ENCODE data around the gene XIRP1. TPM values are rescaled to one million over a fixed set of nuclear protein-coding genes. Genes with fewer than 3 reads are reported as not detected.

The XIRP1 gene
- total RNA-seq, 1 donor from 2014 or later, result 0.12 TPM

GRCh38 chr3:39203860-39204259 is 11.5 kb upstream of the XIRP1 start:
- no peak for TF ChIP-seq CTCF (conservative IDR thresholded peaks at IDR 0.05; ENCODE audit: low read depth, low read length)
- DNase-seq (ENCODE audit: low read depth), result no peak
- H3K4me3 ChIP-seq (ENCODE audit: low read depth, low read length), result no peak overlapping the region

- no peak overlapping the region for H3K4me3 ChIP-seq (ENCODE audit: low read depth, low read length)
- TF ChIP-seq CTCF (conservative IDR thresholded peaks at IDR 0.05; ENCODE audit: low read depth, low read length), result no peak
- DNase-seq (ENCODE audit: low read depth), result no peak
Measured at GRCh38 chr3:39203402-39203801, 11.0 kb upstream of the XIRP1 start.

GRCh38 chr3:39202094-39202493 is 9.7 kb upstream of the XIRP1 start:
- DNase-seq (ENCODE audit: low read depth), result no peak
- no peak overlapping the region for H3K4me3 ChIP-seq (ENCODE audit: low read depth, low read length)
- TF ChIP-seq CTCF (conservative IDR thresholded peaks at IDR 0.05; ENCODE audit: low read depth, low read length), result no peak

GRCh38 chr3:39196671-39197356 is 4.4 kb upstream of the XIRP1 start:
- TF ChIP-seq CTCF (conservative IDR thresholded peaks at IDR 0.05; ENCODE audit: low read depth, low read length), result no peak
- DNase-seq (ENCODE audit: low read depth), result no peak
- H3K4me3 ChIP-seq (ENCODE audit: low read depth, low read length), result no peak overlapping the region

GRCh38 chr3:39196034-39196433 is 3.6 kb upstream of the XIRP1 start:
- no peak for TF ChIP-seq CTCF (conservative IDR thresholded peaks at IDR 0.05; ENCODE audit: low read depth, low read length)
- no peak for DNase-seq (ENCODE audit: low read depth)

GRCh38 chr3:39193391-39193790 is 996 bp upstream of the XIRP1 start:
- TF ChIP-seq CTCF (conservative IDR thresholded peaks at IDR 0.05; ENCODE audit: low read depth, low read length), result no peak
- DNase-seq (ENCODE audit: low read depth), result no peak

More at GRCh38 chr3:39196034-39196433, 3.6 kb upstream of the XIRP1 start:
- H3K4me3 ChIP-seq (ENCODE audit: low read depth, low read length), result no peak overlapping the region

GRCh38 chr3:39191773-39192172 is 622 bp downstream of the XIRP1 start:
- DNase-seq (ENCODE audit: low read depth), result no peak
- H3K4me3 ChIP-seq (ENCODE audit: low read depth, low read length), result no peak overlapping the region
- TF ChIP-seq CTCF (conservative IDR thresholded peaks at IDR 0.05; ENCODE audit: low read depth, low read length), result no peak

More at GRCh38 chr3:39193391-39193790, 996 bp upstream of the XIRP1 start:
- no peak overlapping the region for H3K4me3 ChIP-seq (ENCODE audit: low read depth, low read length)

All from epithelial cell of proximal tubule (primary cell).